ENCODE data around the gene ZSCAN5A. TPM values are rescaled to one million over a fixed set of nuclear protein-coding genes. Genes with fewer than 3 reads are reported as not detected.

ZSCAN5A gene
- total RNA-seq, 1 donor from 2014 or later = 14.8 TPM

DNA sequence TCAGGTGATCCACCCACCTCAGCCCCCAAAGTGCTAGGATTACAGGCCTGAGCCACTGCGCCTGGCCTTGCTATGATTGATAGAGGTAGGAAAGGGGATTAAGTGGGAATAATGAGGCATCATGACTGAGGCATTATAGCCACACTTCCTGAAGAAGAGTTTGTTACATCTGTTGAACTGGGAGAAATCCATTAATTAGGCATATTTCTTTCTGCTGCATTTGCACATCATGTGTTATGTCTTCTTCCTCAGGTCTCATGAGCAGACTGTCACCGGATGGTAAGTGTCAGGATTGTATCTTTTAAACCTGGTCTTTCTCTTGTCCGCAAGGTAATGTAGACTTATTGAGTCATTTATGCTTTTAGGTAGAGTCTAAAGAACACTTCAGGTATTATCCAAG lies 29.9 kb downstream of the ZSCAN5A start:
- Histone ChIP-seq H3K9me3 (no peaks in the 10 kb centered on the region), H3K36me3 (no peaks in the 10 kb centered on the region), H3K4me1 (no peaks in the 10 kb centered on the region), H3K27me3 (no peaks in the 10 kb centered on the region), H3K27ac (no peak overlapping the region), H3K4me3 (no peak overlapping the region)
- DNase-seq = no peak
- intact Hi-C loops (cut with DNase I) = no loop called here
- ATAC-seq = no peak
- TF ChIP-seq, protein P1, sequence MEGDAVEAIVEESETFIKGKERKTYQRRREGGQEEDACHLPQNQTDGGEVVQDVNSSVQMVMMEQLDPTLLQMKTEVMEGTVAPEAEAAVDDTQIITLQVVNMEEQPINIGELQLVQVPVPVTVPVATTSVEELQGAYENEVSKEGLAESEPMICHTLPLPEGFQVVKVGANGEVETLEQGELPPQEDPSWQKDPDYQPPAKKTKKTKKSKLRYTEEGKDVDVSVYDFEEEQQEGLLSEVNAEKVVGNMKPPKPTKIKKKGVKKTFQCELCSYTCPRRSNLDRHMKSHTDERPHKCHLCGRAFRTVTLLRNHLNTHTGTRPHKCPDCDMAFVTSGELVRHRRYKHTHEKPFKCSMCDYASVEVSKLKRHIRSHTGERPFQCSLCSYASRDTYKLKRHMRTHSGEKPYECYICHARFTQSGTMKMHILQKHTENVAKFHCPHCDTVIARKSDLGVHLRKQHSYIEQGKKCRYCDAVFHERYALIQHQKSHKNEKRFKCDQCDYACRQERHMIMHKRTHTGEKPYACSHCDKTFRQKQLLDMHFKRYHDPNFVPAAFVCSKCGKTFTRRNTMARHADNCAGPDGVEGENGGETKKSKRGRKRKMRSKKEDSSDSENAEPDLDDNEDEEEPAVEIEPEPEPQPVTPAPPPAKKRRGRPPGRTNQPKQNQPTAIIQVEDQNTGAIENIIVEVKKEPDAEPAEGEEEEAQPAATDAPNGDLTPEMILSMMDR (IDR thresholded peaks at IDR 0.05) = no peak

DNA sequence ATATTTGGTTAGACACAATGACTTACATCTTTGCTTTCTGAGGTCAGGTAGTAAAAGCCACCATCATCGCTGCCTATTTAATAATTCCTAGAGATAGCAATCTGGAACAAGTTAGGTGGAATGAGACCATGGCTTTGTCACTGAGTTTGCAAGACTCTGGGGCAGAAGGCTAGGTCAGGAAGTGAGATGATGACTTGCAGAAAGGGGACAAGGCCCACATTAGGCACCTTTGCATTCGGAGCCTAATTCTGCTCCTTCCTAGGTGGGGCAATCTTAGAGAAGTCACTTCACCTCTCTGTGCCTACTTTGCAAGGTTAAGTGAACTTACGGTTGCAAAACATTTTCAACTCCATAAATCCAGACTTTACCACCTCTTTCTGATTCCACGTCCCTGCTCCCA lies 31.8 kb downstream of the ZSCAN5A start:
- no peak overlapping the region for H3K4me3 ChIP-seq
- TF ChIP-seq, protein P1 (IDR thresholded peaks at IDR 0.05) = no peak
- no peaks in the 10 kb centered on the region for H3K9me3 ChIP-seq
- H3K27me3 ChIP-seq = no peaks in the 10 kb centered on the region
- intact Hi-C loops (cut with DNase I) = no loop called here
- no peaks in the 10 kb centered on the region for H3K36me3 ChIP-seq
- no peak for DNase-seq
- no peaks in the 10 kb centered on the region for H3K4me1 ChIP-seq
- no peak for ATAC-seq
- no peak overlapping the region for H3K27ac ChIP-seq

DNA sequence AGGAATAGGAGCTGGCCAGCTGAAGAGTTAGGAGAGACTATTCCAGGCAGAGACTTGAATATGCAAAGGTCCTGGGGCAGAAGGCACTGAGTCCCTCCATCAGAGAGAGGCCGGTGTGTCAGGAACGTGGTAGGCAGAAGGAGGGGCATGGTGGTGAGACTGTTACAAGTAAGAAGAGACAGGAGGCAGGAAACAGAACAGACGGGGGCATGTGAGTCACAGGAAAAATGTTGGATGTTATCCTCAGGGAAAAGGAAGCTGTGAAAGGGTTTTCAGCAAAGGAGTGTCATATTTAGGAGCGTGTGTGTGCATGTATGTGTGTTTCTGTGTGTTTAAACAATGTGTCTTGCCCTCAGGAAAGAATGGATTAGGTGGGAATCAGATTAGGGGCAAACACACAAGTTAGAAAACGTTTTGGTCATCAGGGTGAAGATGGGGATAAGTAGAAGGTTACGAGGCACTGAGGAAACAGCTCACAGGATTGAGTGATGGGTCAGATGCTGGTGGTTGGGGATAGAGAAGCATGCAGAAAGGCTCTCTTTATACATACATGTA lies 41.0 kb downstream of the ZSCAN5A start:
- Histone ChIP-seq H3K27me3 (no peaks in the 10 kb centered on the region), H3K27ac (no peak overlapping the region), H3K4me1 (peaks cover 4% of the 10 kb centered on the region), H3K36me3 (no peaks in the 10 kb centered on the region), H3K4me3 (no peak overlapping the region), H3K9me3 (no peaks in the 10 kb centered on the region)
- ATAC-seq (no peak), DNase-seq (no peak)
- intact Hi-C loops (cut with DNase I) = no loop called here
- TF ChIP-seq, protein P1 (IDR thresholded peaks at IDR 0.05) = no peak

DNA sequence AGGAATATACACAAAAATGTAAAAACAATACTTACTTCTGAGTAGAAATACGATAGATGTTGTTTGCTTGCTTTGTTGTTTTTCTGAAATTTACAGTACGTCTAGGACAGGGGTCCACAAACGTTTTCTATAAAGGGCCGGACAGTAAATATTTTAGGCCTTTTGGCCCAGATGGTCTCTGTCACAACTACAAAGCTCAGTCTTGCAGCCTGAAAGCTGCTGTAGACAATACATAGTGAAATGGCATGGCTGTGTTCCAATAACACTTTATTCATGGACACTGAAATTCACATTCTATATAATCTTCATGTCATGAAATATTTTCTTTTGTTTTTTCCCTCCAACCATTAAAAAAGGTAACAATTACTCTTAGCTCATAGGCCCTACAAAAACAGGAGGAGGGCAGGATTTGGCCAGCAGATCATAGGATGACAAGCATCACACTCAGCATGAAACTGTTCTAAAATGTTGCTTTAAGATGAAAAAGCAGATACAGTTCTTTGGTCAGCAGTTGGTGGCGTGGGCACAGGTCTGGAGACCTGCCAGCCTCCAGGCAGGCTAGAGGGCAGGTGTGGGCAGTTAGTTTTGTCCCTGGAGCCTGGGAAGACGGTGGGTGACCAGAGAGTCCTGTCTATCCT lies 42.4 kb downstream of the ZSCAN5A start, which contains the start of gene EDDM13:
Gene EDDM13 (plus strand): TSS at position 588 of the 638 bp plus-strand sequence. CDS start 87 bp downstream, outside the sequence.
- Histone ChIP-seq H3K4me1 (peaks cover 4% of the 10 kb centered on the region), H3K36me3 (no peaks in the 10 kb centered on the region), H3K9me3 (no peaks in the 10 kb centered on the region), H3K27ac (no peak within 1 kb of the TSS), H3K27me3 (no peaks in the 10 kb centered on the region), H3K4me3 (no peak within 1 kb of the TSS)
- ATAC-seq = no peak
- TF ChIP-seq, protein P1 (IDR thresholded peaks at IDR 0.05) = no peak
- no peak for DNase-seq
- intact Hi-C loops (cut with DNase I) = no loop called here

DNA sequence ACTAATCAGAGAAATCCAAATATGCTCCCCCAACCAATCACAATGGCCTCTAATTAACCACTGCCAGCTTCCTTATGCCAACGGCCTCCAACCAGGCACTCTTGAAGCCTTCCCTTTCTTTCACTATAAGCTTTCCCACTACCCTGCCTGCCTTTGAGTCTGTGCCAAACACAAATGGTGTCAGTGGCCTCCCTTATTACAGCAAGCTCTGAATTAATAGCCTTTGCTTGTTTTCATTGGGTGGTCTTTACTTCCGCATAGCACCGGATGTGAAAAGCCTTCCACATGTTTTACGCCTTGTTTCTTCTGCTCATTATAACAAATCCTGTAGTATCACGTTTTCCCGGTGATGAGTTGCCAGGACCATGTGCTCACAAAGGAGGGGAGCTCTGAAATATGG lies 43.5 kb downstream of the ZSCAN5A start:
- Histone ChIP-seq H3K4me1 (peaks cover 4% of the 10 kb centered on the region), H3K9me3 (no peaks in the 10 kb centered on the region), H3K36me3 (no peaks in the 10 kb centered on the region), H3K27me3 (no peaks in the 10 kb centered on the region), H3K4me3 (no peak overlapping the region), H3K27ac (no peak overlapping the region)
- TF ChIP-seq, protein P1 (IDR thresholded peaks at IDR 0.05) = no peak
- ATAC-seq (no peak), DNase-seq (no peak)
- intact Hi-C loops (cut with DNase I) = no loop called here

Measured in upper lobe of right lung (tissue), 1 donor.